Measurements from ENCODE around the gene ZNF185. TPM values are rescaled to one million over a fixed set of nuclear protein-coding genes. Genes with fewer than 3 reads are reported as not detected.

ZNF185 gene
- total RNA-seq, 1 experiment from 2014 or later: 2.9 TPM

DNA sequence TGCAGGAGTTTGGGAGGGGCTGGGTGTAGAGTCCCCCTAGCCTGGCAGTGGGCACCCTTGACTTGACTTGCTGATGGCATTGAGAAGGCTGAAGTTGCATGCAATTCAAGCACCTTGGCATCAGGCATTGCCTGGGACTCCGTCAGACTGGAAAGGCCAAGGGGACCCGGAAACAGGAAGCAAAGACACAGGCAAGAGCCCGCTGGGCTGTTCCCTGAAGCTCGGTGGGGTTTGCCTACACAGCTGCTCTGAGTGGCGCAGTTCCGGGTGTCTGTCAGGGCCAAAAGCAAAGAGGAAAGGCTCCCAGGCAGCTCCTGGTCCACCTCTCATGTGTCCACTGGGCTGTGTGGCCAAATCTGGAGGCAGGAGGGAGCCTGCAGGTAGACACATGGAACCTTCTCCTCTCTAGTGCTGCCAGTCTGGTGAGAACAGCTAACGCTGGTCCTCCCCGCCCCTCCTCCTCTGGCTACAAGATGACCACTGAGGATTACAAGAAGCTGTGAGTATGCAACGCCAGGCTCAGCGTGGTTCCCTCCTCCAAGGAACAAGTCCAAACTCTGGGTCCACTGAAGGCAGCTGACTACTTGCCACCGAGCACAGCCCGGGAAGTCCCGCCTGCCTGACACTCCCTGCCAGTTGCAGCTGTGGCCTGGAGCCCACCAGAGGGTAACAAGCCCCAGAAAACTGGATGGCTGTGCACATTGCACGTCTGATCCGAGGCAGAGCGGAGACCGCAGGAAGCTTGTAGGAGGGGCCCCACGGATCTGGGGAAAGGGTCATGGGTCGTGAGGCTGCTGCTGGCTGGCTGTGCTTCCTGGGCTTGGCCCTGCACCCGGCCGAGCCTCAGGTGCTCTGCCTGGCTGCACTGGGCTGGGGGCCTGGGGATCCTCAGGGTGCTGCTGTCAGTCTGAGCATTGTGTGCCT, 20.1 kb downstream of the ZNF185 start:
- no peak for DNase-seq (ENCODE audit: low read depth)

DNA sequence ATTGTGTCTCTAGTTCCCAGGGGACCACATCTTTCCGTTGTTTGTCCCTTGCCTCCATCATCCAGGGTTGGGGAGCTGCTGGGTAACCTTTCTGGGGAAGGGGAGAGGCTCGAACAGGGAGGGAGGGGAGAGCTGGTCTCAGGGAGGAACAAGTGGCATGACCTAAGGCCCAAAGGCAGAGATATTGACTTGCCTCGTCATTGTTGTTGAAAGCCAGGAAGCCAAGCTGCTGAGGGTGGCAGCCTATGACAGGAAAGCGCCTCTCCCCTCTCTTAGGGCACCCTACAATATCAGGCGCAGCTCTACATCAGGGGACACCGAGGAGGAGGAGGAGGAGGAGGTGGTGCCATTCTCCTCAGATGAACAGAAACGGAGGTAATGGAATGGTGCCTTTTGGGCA, 20.8 kb downstream of the ZNF185 start:
- DNase-seq (ENCODE audit: low read depth): no peak

DNA sequence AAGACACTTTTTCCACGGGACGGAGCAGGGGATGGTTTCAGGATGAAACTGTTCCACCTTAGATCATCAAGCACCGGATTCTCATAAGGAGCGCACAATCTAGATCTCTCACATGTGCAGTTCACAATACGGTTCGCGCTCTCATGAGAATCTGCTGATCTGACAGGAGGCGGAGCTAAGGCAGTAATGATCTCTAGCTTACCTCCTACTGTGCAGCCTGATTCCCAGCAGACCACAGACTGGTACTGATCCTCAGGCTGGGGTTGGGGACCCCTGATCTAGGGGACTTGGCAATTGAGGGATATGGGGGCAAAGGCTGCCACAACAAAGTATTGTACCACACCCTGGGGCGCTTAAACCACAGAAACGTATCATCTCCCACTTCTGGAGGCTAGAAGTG, 25.7 kb downstream of the ZNF185 start:
- DNase-seq (ENCODE audit: low read depth): no peak

DNA sequence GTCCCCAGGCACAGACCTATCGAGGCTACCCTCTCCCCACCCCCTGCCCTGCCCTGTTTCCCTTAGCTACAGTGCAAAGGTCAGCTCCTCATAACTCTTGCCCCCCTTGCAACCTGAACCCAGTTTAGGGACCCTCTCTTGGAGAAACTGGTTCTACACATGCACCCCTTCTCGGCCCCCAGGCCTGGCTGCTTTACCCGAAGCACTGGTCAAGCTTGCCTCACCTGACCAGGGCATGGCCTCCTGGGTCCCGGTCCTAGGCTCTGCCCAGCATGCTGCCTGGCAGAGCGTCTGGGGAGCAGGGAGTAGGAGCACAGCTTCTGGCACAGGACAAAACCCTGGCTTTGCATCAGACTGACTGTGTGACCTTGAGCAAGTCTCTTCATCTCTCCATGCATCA, 28.0 kb downstream of the ZNF185 start:
- DNase-seq (ENCODE audit: low read depth): no peak

DNA sequence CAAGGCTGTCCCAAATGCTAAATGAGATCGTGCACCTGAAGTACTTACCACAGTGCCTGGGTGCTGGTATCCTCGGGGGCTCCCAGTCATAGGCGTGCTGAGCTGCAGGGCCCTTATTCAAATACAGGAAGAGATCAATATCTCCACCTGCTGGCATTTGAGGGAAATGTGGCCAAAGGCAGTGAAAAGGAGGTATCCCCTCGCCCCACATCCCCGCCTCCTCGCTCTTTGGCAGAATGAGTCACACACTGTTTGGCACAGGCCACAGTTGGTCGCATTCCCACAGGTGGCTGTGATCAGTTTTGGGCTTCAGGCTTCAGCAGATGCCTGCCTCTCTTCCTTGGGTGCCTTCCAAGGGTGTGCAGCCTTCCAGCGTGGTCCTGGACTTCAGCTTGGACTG, 28.4 kb downstream of the ZNF185 start:
- peak; percentile 77 for DNase-seq (ENCODE audit: low read depth)

DNA sequence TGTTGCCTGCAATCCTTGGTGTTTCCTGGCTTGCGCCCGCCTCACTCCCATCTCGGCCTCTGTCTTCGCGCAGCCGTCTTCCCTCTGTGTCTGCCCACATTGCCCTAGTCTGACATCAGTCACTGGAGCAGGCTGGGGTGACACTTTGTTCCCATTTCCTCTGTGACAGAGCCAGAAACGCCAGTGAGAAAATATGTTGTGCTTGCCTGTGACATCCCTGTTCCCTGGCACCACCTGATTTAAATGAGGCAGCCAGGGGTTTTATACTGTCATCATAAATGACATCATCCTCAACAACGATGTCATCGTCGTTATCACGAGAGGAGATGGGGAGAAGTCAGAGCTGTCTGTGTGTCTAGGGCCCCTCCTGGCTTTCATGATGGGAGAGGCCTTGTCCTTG, 29.1 kb downstream of the ZNF185 start:
- no peak for DNase-seq (ENCODE audit: low read depth)

DNA sequence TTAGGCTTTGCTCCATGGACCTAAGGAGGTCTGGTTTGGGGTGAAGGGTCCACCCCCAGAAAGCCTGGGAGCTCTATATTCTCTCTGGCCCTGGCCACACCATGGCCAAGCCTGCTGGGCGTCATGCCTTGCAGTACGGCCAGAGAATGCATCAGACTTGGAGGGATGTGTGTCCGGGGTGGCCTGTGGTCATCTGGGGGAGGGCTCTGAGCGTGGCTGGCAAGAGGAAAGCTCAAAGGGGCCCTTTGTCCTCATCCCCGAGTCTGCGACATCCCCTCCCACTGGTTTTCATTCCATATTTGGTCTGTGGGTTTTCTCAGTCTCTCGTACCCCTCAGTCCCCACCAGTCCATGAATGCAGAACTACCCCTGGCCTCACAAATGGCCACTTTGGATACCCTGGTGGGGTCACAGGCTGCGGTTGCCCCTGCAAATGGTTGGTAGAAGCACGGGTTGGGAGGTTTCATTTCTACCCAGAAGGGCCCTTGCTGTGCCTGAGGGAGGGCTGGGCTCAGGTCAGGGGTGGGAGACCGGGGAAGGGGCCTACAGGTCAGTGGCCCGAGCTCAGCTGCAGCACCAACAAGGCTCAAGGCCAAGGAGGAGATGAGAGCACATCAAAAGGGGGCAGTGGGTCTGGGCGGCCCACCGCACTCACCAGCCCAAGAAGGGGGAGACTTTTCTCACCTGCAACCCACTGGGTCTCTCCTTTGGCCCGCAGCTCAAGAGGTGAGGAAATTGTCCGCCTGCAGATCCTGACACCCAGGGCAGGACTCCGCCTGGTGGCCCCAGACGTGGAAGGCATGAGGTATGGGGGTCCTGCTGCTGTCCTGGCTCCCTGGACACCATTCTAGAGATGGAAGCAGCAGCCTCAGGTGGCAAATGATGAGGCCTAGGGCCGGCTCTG, 30.2 kb downstream of the ZNF185 start:
- DNase-seq (ENCODE audit: low read depth): no peak

DNA sequence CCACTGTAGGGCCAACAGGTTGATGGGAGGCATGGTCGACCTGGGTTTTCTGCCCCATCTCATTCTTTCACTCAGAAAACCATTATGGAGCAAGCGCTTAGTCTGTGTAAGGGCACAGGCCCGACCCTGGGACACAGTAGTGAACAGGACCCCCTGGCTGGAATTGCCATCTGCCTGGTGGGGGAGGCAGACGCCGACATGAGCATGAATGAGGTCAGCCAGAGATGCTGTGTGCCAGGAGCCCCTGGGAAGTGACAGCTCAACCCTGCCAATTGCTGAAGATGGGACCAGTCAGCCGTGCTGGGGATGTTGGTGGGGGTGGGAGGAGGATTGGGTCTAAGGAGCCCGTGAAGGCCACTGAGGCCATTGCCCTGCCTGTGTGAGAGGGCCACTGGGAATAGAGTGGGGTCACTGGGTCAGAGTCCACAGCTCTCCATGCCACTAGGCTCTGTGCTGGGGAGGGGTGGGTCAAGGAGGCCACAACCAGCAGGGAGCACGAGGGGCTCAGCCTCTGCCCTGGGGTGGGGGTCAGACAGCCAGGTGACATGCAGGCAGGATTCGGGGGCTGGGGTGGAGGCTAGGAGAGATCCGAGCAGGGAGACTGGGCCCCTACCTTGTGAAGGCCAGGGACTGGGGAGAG, 31.0 kb downstream of the ZNF185 start:
- no peak for DNase-seq (ENCODE audit: low read depth)

DNA sequence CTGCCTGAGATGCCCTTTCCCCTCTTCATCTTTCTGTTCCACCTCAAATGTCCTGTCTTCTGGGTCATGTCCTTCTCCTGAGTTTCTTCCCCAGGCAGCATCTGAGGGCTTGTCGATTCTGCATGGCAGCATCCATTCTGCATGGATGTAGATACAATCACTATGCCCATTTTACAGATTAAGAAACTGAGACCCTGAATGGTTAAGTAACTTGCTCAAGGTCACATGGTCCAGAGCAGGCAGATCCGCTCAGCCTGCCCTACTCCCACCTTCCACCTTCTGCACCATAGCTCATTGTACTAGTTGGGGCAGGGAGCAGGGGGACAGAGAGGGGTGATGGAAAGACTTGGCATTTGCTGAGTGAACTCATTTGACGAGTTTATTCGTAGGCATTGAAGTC, 32.0 kb downstream of the ZNF185 start:
- DNase-seq (ENCODE audit: low read depth): no peak

DNA sequence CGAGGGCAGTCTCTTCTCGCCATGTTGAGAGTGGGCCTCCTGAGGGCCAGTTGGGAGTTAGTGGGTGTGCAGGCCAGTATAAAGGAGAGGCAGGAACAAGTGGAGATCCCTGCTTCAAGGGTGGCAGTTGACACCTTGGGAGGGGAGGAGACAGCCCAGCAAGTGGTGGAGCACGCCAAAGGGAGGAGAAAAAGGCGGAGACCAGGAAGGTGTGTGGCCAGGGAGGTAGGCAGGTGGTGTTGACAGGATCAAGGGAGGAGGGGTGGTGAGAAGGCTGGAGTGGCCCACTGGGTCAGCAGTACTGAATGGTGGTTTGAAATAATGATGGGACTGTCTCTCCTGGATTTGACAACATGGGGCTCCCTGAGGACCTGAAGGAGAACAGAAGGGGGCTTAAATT, 32.6 kb downstream of the ZNF185 start:
- no peak for DNase-seq (ENCODE audit: low read depth)

DNA sequence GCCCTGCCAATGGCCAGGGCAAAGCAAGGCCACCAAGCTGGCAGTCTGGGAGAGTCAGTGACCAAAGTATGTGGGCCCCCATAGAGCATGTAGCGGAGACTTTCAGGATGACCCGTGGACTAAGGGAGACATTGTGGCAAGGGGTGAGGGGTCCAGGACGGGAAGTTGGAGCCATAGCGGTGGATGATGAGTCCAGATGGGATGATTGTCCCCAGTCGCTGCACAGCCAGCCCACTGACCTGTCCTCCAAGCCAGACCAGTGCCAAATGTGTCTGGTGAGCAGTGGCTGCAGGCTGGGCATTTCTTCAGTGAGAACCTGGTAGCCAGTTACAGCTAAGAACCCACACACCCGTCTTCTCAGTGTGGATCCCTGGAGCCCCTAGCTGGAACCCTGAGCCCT, 34.3 kb downstream of the ZNF185 start:
- no peak for DNase-seq (ENCODE audit: low read depth)

DNA sequence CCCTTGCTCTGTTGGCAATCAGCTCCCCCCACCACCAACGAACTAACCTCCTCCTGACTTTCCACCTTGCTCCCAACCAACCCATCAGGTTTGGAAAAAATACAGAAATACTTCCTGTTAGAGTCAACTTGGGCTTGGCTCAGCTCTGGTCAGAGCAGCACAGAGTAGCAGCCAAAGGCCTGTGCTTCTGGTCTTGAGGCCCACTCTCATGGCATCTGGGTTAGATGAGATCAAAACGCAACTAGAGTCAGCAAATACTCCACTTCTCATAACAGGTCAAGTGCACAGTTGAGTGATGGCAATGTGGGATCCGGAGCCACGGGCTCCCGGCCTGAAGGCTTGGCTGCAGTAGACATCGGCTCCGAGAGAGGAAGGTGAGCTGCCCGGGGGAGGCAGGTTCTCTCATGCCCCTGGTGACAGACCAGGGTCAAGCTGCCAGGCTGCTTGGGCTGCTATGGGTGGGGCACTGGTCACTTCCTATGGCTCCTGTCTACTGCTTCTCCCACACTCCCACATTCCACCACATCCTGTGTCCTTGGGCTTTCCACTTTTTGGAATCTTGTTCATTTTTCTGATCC, 34.8 kb downstream of the ZNF185 start:
- DNase-seq (ENCODE audit: low read depth): no peak

DNA sequence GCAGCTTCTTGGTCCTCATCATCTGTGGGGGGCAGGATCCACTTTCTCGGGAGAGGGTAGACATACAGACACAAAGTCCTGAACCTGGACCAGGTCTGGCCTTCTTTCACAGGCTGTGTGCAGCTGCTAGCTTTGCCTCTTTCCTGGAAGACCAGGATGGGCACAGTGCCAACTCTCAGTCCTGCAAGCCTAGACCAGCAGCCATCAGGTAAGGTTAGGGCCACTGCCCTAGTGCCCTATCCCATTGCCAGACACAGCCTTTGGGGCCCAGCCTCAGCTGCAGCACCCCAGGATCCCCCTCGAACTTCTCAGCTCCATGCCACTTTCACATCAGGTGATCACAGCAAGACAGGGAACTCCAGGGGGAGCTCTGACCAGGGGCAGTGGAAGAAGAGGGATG, 38.4 kb downstream of the ZNF185 start:
- DNase-seq (ENCODE audit: low read depth): no peak

DNA sequence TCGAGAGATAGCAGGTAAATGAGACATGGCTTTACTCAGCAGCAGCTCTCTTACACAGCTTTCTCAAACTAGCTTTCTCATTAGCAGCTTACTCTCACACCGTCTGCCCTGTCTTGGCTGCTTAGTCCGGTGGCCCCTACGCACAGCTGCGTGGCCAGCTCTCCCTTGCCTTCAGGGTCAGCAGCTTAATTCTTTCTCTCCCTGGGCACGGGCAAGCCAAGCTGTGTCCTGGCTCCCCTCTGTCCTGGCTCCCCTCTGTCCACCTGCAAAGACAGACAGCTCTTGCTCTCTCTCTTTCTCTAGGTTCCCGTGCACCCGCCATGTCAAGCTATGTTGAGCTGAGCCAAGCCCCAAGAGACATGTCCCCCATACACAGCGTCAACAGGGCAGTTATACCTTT, 39.4 kb downstream of the ZNF185 start:
- DNase-seq (ENCODE audit: low read depth): no peak

DNA sequence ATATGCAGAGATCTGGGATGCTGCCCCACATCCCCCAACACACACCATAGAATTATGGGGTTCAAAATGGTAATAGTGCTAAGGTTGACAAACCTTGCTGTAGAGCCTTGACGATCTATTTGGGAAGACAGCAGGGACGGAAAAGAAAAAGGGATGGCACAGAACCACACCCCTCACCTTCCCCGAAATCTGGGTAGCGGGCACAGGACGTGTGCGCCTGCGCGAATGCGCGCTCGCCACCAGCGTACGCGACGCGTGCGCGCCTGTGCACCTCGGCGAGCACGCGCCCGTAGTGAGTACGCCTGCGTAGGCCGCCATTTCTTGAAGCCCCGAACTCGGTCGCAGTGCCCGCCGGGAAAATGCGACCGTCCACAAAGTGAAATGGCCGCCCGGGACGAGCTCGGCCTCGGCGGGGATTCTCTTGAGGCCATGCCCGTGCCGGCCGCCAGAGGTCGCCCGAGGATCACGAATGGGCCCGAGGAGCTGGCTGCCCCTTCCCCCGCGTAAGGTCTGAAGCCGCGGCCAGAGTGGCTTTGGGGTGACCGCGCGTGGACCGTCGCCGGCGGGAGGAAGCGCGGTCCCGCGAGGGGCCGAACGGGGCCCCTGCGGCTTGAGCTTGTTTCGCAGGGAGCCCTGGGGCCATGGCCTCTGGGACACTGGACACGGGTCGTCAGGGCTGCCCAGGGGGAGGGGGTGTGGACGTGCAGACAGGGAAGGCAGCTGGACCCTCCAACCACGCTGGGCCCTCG, 43.6 kb downstream of the ZNF185 start:
- DNase-seq (ENCODE audit: low read depth): peak; percentile 86

DNA sequence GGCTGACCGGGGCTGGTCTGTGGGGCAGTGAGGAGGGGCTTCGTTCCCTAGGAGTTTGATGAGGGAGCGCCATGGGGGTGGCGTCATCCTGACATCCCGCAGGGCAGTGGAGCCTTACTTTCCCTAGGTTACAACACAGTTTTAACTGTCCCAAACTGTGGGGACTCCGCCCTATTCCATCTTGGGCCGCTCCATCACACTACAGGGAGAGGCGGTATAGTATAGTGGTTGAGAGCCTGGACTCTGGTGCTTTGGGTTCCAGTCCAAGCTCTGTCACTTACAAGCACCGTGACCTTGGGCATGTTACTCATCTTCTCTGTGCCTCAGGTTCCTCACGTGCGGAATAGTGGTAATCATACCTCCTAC, 44.2 kb downstream of the ZNF185 start:
- DNase-seq (ENCODE audit: low read depth): peak; percentile 1

DNA sequence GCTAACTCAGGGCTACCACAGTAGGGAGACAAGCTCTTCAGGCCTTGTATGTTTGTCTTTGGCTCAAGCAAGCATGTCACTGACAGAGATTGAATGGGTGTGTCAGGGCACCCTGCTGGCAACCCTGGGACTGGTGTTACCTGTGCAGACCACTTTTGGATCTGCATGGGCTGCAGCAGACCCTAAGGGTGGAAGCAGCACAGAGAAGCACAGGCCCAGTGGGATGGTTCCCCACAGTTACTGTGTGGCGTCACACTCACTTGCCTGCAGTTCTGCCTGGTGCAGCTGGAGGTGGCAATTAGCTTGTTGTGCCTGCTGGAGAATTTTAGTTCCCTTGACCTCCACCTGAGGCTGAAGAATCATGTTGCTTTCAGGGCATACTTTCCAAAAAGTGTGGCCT, 46.0 kb downstream of the ZNF185 start:
- no peak for DNase-seq (ENCODE audit: low read depth)

DNA sequence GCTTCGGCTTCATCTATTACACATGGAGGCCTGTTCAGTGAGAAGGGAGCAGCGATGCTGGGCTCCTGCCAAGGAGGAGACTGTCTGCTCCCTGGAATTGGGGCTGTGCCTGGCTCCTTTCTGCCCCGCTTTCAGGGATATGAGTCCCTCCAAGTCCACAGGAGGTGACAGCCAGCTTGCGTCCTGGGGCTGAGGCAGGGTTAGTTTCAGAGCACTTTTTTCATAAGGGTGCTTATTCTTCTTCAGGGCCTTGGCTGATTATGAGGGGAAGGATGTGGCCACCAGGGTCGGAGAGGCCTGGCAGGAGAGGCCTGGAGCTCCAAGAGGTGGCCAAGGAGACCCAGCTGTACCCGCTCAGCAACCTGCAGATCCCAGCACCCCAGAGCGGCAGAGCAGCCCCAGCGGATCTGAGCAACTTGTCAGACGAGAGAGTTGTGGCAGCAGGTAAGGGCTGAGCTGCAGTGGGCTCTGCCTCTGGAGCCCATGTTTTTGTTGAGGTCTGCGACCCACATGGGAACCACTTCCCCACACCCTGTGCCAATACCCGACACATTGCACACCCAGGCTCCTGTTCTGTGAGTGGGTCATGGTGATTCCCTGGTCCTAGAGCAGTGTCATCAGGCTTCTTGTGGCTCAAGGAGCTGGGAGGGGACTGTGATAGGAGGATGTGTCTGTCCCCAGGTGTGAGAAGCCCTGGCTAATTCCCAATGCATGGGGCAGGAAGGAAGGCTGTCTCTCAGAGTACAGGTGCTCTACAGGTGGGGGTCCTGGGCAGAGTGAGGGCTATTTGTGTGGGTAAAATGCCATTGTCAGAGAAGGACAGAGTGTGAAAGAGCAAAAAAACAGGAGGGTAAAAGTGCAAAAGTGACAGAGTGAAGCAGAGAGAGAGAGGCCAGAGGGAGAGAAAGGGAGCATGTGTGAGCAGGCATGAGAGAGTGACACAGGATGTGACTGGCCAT, 47.4 kb downstream of the ZNF185 start:
- DNase-seq (ENCODE audit: low read depth): no peak

DNA sequence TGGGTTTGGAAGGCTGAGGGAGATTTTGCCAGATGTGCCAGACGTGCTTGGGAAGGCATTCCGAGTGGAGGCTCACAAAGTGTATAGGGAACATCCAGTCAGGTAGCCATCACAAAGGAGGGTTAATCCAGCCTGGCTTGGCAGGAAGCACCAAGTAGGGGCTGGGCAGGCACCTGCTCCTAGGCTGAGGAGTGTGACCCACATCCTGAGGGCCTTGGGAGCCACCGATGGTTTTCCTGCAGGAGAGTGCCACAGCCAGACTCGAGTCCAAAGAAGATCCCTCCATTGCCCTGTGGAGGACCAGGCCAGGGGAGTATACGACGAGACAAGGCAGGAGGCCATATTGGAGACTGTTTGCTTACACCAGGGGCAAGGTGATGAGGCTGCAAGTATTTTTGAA, 48.8 kb downstream of the ZNF185 start:
- no peak for DNase-seq (ENCODE audit: low read depth)

All from RPMI7951 (cell line).